Ishikawa (cell line): ENCODE measurements around the gene SS18.

Experiments used
- CEBPB ChIP-seq: IDR thresholded peaks from 2 replicates; pipeline ENCODE4 v1.6.1; 2012
- CREB1 ChIP-seq: IDR thresholded peaks from 2 replicates; pipeline ENCODE4 v1.6.1; 2012; ENCODE audit warnings: low read depth
- EGR1 ChIP-seq: IDR thresholded peaks from 2 replicates; pipeline ENCODE4 v1.6.1; 2012
- EP300 ChIP-seq: IDR thresholded peaks from 2 replicates; pipeline ENCODE4 v1.6.1; 2012; ENCODE audit warnings: borderline replicate concordance
- FOXM1 ChIP-seq: IDR thresholded peaks from 2 replicates; pipeline ENCODE4 v1.6.1; 2012; ENCODE audit warnings: low read depth, borderline replicate concordance
- NFIC ChIP-seq: IDR thresholded peaks from 2 replicates; pipeline ENCODE4 v1.6.1; 2012
- RAD21 ChIP-seq: IDR thresholded peaks from 2 replicates; pipeline ENCODE4 v1.6.1; 2012; ENCODE audit warnings: low read depth
- REST ChIP-seq: IDR thresholded peaks from 2 replicates; pipeline ENCODE4 v1.6.1; 2012; ENCODE audit warnings: low read depth, mild to moderate bottlenecking
- TAF1 ChIP-seq: IDR thresholded peaks from 2 replicates; pipeline ENCODE4 v1.6.1; 2012; ENCODE audit warnings: low read depth, mild to moderate bottlenecking
- TCF12 ChIP-seq: IDR thresholded peaks from 2 replicates; pipeline ENCODE4 v1.6.1; 2012; ENCODE audit warnings: low read depth
- TEAD4 ChIP-seq: IDR thresholded peaks from 2 replicates; pipeline ENCODE4 v1.6.1; 2012
- YY1 ChIP-seq: IDR thresholded peaks from 2 replicates; pipeline ENCODE4 v1.6.1; 2012; ENCODE audit warnings: low read depth
- ZBTB7A ChIP-seq: IDR thresholded peaks from 2 replicates; pipeline ENCODE4 v1.6.1; 2012; ENCODE audit warnings: low read depth
- TF ChIP-seq, protein P1 (sequence below): IDR thresholded peaks from 2 replicates; pipeline ENCODE4 v1.6.1; 2012
- TF ChIP-seq, protein P2 (sequence below): IDR thresholded peaks from 2 replicates; pipeline ENCODE4 v1.6.1; 2012

Gene SS18

DNA sequence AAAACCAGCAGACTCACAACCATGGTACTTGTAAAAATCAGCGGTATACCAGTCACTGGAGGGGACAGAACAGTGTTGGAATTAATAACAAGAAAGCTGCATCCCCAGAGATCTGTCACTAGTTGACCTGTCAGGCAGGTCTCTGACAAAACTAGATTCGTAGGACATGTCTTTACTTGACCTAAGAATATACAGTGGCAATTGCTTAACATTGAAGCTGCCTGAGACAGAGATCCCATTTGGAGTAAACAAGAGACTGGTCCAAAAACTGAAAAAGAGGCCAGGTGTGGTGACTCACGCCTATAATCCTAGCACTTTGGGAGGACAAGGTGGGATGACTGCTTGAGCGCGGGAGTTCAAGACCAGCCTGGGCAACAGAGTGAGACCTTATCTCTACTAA, 7.2 kb upstream of the SS18 start:
- TF ChIP-seq REST = no peak
- TF ChIP-seq RAD21 = no peak
- TF ChIP-seq ZBTB7A = no peak
- TF ChIP-seq, protein P1, sequence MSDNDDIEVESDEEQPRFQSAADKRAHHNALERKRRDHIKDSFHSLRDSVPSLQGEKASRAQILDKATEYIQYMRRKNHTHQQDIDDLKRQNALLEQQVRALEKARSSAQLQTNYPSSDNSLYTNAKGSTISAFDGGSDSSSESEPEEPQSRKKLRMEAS = no peak
- TF ChIP-seq EP300 = no peak
- no peak for TF ChIP-seq CREB1
- no peak for TF ChIP-seq NFIC
- no peak for TF ChIP-seq FOXM1
- no peak for TF ChIP-seq TAF1
- no peak for TF ChIP-seq CEBPB
- TF ChIP-seq, protein P2, sequence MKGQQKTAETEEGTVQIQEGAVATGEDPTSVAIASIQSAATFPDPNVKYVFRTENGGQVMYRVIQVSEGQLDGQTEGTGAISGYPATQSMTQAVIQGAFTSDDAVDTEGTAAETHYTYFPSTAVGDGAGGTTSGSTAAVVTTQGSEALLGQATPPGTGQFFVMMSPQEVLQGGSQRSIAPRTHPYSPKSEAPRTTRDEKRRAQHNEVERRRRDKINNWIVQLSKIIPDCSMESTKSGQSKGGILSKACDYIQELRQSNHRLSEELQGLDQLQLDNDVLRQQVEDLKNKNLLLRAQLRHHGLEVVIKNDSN = no peak
- TF ChIP-seq YY1 = no peak
- no peak for TF ChIP-seq TEAD4

DNA sequence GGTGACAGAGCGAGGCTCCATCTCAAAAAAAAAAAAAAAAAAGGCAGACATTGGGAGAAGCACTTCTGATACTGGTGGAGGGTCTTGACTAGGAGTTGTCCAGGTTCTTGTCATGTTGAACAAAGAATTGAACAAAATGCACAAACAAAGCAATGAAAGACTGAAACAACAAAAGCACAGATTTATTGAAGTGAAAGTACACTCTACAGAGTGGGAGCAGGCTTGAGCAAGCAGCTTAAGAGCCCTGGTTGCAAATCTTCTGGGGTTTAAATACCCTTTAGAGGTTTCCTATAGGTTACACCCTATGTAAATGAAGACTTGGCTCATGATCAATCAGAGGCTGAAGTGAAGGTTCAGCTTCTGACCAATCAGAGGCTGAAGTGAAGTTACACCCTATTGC, 6.4 kb upstream of the SS18 start:
- TF ChIP-seq CEBPB (no peak), ZBTB7A (no peak), TEAD4 (no peak), REST (no peak), YY1 (no peak), EGR1 (no peak), TAF1 (no peak), TCF12 (no peak), NFIC (no peak), CREB1 (no peak), FOXM1 (no peak), EP300 (no peak)
- TF ChIP-seq, protein P1 = no peak
- TF ChIP-seq, protein P2 = no peak

GRCh38 chr18:26091047-26091630, 726 bp upstream of the SS18 start:
- TF ChIP-seq YY1 (no peak), CREB1 (no peak), CEBPB (no peak), RAD21 (no peak), TCF12 (no peak), NFIC (no peak), REST (no peak), EP300 (no peak; the same call in 1 of the 2 replicates), TEAD4 (no peak), ZBTB7A (no peak), FOXM1 (peak; percentile 79), EGR1 (no peak), TAF1 (no peak)
- TF ChIP-seq, protein P2 = 0 out of 2 replicates have a peak, but pooled peaks have one; percentile 1
- TF ChIP-seq, protein P1 = peak; percentile 68
